Endothelial cell of umbilical vein (primary cell): ENCODE results near the gene SLC39A11.

Source experiments
- EZH2 ChIP-seq: IDR thresholded peaks from 2 replicates; pipeline ENCODE4 v1.6.1; 2012; ENCODE audit warnings: borderline replicate concordance, low read depth, mild to moderate bottlenecking, moderate library complexity, low read length, inconsistent platforms; ENCODE audit not compliant: severe bottlenecking
- JUN ChIP-seq: IDR thresholded peaks from 2 replicates; pipeline ENCODE4 v1.6.1; 2011; ENCODE audit warnings: borderline replicate concordance, low read depth; ENCODE audit not compliant: insufficient read length, insufficient read depth
- MYC ChIP-seq: IDR thresholded peaks from one replicate; pipeline ENCODE4 v1.6.1; 2011; ENCODE audit warnings: mild to moderate bottlenecking, low read depth, low read length
- POLR2A ChIP-seq: IDR thresholded peaks from 2 replicates; pipeline ENCODE4 v1.6.1; 2012; ENCODE audit warnings: low read depth, mild to moderate bottlenecking, control low read depth, low read length
- POLR2AphosphoS5 ChIP-seq: IDR thresholded peaks from 2 replicates; pipeline ENCODE4 v1.6.1; 2012; ENCODE audit warnings: low read depth, mild to moderate bottlenecking, control low read depth, low read length, moderate library complexity; ENCODE audit not compliant: insufficient read depth
- TF ChIP-seq, protein P1 (sequence below), 2 donors: IDR thresholded peaks; 1 replicate in 1 of 2; 2 replicates in 1 of 2; pipeline ENCODE4 v1.5.1; 2011; ENCODE audit warnings: low read length in 2 of 2, mild to moderate bottlenecking in 2 of 2, moderate library complexity in 2 of 2, control low read depth in 1 of 2, inconsistent platforms in 1 of 2, low read depth in 1 of 2; ENCODE audit not compliant: insufficient read depth in 1 of 2; ENCODE audit errors: extremely low read depth in 1 of 2
- TF ChIP-seq, protein P2 (sequence below): IDR thresholded peaks from 2 replicates; pipeline ENCODE4 v1.6.1; 2011; ENCODE audit not compliant: insufficient read depth, insufficient read length

DNA sequence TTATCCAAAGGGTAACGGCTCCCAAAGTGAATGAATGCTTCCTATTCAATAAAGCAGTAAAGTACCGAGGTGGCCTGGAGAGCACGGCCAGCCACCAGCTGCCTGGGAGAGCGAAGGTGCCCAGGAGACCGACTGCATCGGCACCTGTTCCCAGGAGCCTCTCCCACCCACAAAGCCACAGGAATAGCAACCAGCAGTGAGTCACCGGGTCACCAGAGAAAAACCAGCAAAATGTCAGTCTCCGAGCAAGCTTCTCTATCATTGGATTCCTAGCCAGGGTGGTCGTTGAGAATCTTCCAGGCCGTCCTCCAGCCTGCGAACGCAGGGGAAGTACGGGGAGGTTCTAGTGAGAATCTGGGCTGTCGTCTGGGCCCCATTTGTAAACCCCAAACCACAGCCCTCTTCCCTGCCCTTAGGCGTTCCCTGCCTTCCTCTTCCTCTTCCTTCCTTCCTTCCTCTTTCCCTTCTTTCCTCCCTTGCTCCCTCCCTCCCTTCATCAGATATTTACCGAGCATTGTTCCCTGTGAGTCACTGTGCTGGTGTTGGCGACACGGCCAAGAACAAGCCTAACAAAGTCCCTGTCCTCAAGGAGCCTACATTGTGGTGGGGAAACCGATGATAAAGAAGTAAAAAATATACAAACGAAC is 114.6 kb downstream of the SLC39A11 start:
- TF ChIP-seq, protein P1, sequence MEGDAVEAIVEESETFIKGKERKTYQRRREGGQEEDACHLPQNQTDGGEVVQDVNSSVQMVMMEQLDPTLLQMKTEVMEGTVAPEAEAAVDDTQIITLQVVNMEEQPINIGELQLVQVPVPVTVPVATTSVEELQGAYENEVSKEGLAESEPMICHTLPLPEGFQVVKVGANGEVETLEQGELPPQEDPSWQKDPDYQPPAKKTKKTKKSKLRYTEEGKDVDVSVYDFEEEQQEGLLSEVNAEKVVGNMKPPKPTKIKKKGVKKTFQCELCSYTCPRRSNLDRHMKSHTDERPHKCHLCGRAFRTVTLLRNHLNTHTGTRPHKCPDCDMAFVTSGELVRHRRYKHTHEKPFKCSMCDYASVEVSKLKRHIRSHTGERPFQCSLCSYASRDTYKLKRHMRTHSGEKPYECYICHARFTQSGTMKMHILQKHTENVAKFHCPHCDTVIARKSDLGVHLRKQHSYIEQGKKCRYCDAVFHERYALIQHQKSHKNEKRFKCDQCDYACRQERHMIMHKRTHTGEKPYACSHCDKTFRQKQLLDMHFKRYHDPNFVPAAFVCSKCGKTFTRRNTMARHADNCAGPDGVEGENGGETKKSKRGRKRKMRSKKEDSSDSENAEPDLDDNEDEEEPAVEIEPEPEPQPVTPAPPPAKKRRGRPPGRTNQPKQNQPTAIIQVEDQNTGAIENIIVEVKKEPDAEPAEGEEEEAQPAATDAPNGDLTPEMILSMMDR (IDR thresholded peaks at IDR 0.05; ENCODE audit: extremely low read depth in 1 of 2, insufficient read depth in 1 of 2, low read depth in 1 of 2, low read length in 2 of 2): no peak
- no peak for TF ChIP-seq EZH2
- TF ChIP-seq POLR2A: no peak
- TF ChIP-seq, protein P2, sequence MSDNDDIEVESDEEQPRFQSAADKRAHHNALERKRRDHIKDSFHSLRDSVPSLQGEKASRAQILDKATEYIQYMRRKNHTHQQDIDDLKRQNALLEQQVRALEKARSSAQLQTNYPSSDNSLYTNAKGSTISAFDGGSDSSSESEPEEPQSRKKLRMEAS: no peak
- no peak for TF ChIP-seq POLR2AphosphoS5
- no peak for TF ChIP-seq JUN
- no peak for TF ChIP-seq MYC
